Activated CD4-positive, alpha-beta T cell treated with anti-CD3 and anti-CD28 coated beads for 1 hour (primary cell): Measurements from ENCODE around the gene SOCS1.

Experiments
- DNase-seq: peaks from one replicate; pipeline ENCODE4 v3.0.0-alpha.2; 2020

The SOCS1 gene

GRCh38 chr16:11242658-11243057 lies 13.3 kb downstream of the SOCS1 start:
- no peak for DNase-seq

- no peak for DNase-seq
Measured at GRCh38 chr16:11241480-11242204, 14.4 kb downstream of the SOCS1 start.

- DNase-seq, result no peak
Measured at GRCh38 chr16:11240636-11241473, 15.1 kb downstream of the SOCS1 start.

GRCh38 chr16:11239644-11240632 lies 16.1 kb downstream of the SOCS1 start:
- DNase-seq, result no peak

- no peak for DNase-seq
Measured at GRCh38 chr16:11238272-11239202, 17.5 kb downstream of the SOCS1 start.

GRCh38 chr16:11236461-11237254 lies 19.3 kb downstream of the SOCS1 start:
- DNase-seq, result no peak

- no peak for DNase-seq
Measured at GRCh38 chr16:11235703-11235991, 20.4 kb downstream of the SOCS1 start.

GRCh38 chr16:11234884-11235702 lies 20.9 kb downstream of the SOCS1 start:
- DNase-seq, result no peak

- DNase-seq, result no peak
Measured at GRCh38 chr16:11233727-11234376, 22.2 kb downstream of the SOCS1 start.

GRCh38 chr16:11232852-11233726 lies 22.9 kb downstream of the SOCS1 start:
- peak; percentile 69 for DNase-seq

GRCh38 chr16:11232302-11232851 lies 23.6 kb downstream of the SOCS1 start:
- no peak for DNase-seq

- no peak for DNase-seq
Measured at GRCh38 chr16:11231367-11231970, 24.5 kb downstream of the SOCS1 start.

- DNase-seq, result no peak
Measured at GRCh38 chr16:11229906-11230305, 26.1 kb downstream of the SOCS1 start.

GRCh38 chr16:11229432-11229831 lies 26.6 kb downstream of the SOCS1 start:
- no peak for DNase-seq

- no peak for DNase-seq
Measured at GRCh38 chr16:11225677-11226549, 30.1 kb downstream of the SOCS1 start.

- peak; percentile 62 for DNase-seq
Measured at GRCh38 chr16:11224894-11225676, 30.9 kb downstream of the SOCS1 start.
